Measurements from ENCODE around the gene RBCK1.

Gene RBCK1

DNA sequence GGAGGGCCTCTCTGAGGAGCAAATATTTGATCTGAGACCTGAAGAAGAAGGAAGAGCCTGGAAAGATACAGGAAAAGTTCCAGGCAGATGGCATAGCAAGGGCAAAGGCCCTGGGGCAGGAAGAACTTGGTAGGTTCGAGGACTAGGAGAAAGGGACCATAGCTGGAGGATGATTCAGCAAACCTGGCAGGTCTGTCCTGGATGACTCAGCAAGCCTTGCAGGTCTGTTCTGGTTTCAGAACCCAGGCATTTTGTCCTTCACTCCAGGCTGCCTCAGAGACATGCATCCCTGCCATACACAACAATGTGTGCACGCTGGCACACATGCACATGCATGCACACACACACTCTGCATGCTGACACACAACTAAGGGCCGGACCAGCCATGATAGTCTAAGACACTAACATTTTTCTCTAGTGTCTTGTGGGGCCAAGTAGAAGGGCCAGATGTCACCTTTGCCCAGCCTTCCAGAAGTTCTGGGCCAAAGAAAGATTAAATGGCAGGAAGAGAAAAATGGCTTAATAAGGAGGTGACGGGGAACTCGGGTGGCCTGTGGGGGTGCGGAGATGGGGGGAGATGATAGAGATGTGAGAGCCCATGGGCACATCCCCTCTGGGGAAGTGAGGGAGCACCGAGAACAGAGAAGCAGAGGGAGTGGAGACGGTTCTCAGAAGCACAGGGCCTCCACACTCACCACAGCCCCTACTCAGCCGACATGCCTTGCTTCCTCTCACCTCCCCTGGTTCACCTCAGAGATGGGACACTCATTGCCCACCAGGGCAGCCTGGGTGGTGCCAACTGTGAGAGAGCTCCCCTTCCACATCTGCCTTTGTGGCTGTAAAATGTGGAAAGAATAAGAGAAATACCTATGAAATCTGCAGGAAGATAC lies 42.9 kb upstream of the RBCK1 start:
- DNase-seq (ENCODE audit: extremely low read depth, low read depth): no peak
- H3K4me3 ChIP-seq (replicated peaks; ENCODE audit: low read depth, low read length): no peak overlapping the region
- TF ChIP-seq, protein P1, sequence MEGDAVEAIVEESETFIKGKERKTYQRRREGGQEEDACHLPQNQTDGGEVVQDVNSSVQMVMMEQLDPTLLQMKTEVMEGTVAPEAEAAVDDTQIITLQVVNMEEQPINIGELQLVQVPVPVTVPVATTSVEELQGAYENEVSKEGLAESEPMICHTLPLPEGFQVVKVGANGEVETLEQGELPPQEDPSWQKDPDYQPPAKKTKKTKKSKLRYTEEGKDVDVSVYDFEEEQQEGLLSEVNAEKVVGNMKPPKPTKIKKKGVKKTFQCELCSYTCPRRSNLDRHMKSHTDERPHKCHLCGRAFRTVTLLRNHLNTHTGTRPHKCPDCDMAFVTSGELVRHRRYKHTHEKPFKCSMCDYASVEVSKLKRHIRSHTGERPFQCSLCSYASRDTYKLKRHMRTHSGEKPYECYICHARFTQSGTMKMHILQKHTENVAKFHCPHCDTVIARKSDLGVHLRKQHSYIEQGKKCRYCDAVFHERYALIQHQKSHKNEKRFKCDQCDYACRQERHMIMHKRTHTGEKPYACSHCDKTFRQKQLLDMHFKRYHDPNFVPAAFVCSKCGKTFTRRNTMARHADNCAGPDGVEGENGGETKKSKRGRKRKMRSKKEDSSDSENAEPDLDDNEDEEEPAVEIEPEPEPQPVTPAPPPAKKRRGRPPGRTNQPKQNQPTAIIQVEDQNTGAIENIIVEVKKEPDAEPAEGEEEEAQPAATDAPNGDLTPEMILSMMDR (IDR thresholded peaks at IDR 0.05; ENCODE audit: low read depth, low read length, missing control alignments): no peak

DNA sequence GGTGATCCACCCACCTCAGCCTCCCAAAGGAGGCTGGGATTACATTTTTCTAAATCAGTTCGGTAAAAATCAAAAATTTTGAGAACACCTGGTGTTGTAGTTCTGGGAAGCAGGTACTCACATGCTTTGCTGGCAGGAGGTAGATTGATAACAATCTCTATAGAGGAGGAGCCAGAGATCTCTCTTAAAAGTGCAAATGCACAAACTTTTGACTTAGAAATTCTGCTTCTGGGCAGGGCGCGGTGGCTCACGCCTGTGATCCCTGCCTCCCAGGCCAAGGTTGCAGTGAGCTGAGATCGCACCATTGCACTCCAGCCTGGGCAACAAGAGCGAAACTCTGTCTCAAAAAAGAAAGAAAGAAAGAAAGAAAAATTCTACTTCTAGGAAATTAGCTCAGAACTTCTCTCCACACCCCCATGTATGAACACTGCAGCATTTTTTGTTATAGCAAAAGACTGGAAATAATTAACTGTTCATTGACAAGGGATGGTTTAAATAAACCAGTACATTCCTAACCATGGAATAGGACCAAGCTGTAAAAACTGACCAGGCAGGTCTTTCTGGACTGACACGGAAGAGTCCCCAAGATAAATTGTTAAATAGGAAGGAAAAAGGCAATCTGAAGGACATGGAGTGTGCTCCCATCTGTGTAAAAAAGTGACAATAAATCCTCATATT lies 41.9 kb upstream of the RBCK1 start:
- TF ChIP-seq, protein P1 (IDR thresholded peaks at IDR 0.05; ENCODE audit: low read depth, low read length, missing control alignments): no peak
- DNase-seq (ENCODE audit: extremely low read depth, low read depth): no peak
- H3K4me3 ChIP-seq (replicated peaks; ENCODE audit: low read depth, low read length): no peak overlapping the region

DNA sequence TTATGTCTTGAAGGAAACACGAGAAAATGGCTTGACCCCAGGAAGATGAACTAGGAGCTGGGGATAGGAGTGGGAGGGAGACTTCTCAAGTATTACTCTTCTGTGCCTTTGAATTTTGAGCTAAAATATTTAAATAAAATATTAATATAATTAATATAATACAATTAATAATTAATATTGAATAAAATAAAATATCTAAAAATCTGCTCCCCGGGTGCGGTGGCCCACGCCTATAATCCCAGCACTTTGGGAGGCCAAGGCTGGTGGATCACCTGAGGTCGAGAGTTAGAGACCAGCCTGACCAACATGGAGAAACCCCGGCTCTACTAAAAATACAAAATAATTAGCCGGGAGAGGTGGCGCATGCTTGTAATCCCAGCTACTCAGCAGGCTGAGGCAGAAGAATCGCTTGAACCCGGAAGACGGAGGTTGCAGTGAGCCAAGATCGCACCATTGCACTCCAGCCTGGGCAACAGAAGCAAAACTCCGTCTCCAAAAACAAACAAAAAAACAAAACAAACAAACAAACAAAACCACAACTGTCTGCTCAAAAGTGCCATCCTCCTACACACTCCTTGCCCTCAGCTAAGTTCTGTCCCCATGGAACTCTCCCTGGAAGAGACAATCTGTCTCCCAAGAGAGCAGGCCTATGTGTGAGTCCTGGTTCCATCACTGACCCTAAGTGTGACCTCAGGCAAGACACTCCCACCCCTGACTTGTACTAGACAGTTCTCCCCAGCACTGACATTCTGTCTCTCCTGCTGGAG lies 41.2 kb upstream of the RBCK1 start:
- H3K4me3 ChIP-seq (replicated peaks; ENCODE audit: low read depth, low read length): no peak overlapping the region
- no peak for DNase-seq (ENCODE audit: extremely low read depth, low read depth)
- TF ChIP-seq, protein P1 (IDR thresholded peaks at IDR 0.05; ENCODE audit: low read depth, low read length, missing control alignments): no peak

DNA sequence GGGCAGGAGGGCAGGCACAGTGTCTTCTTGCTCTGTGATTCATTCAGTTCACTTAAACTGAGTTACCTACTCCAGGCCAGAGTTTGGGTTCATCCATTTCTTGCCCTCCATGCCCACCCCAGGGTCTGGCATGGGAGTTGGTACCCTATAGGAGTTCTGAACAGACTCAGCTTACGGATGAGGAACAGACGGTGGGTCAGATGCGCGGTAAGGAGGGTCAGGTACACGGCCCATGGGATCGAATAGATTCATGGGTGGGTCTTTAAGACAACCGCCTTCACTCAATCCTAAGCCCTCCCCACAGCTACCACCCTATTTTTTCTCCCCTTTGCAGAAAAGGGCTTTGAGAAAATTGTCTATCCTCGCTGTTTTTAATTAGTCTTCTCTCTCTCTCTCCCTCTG lies 40.6 kb upstream of the RBCK1 start:
- TF ChIP-seq, protein P1 (IDR thresholded peaks at IDR 0.05; ENCODE audit: low read depth, low read length, missing control alignments): no peak
- DNase-seq (ENCODE audit: extremely low read depth, low read depth): no peak
- no peak overlapping the region for H3K4me3 ChIP-seq (replicated peaks; ENCODE audit: low read depth, low read length)

DNA sequence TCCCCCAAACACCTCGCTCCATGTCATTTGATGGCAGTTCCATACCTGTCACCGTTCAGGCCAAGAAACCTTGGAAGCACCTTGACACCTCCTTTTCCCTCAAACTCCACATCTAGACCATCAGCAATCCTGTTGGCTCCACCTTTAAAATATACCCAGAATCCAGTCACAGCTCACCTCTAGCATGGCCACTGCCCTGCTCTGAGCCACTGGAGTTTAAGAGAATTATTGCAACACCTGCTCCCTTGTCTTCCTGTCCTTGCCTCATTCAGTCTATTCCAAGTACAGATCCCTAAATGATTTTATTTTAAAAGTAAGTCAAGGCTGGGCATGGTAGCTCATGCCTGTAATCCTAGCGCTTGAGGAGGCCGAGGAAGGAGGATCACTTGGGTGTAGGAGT lies 39.2 kb upstream of the RBCK1 start:
- DNase-seq (ENCODE audit: extremely low read depth, low read depth): no peak
- TF ChIP-seq, protein P1 (IDR thresholded peaks at IDR 0.05; ENCODE audit: low read depth, low read length, missing control alignments): no peak

DNA sequence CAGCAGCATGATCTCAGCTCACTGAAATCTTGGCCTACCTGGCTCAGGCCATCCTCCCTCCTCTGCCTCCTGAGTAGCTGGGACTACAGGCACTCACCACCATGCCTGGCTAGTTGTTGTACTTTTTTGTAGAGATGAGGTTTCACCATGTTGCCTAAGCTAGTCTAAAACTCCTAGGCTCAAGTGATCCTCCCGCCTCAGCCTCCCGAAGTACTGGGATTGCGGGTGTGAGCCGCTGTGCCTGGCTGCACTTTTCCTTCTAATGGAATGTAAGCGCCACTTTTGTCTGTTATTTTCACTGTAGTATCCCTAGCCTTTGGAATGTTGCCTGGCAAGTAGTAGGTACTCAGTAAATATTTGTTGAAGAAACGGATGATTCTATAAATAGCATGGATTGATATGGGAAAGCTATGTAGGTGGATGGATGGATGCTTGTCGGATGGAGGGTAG lies 37.9 kb upstream of the RBCK1 start:
- H3K4me3 ChIP-seq (replicated peaks; ENCODE audit: low read depth, low read length): no peak overlapping the region
- DNase-seq (ENCODE audit: extremely low read depth, low read depth): no peak
- TF ChIP-seq, protein P1 (IDR thresholded peaks at IDR 0.05; ENCODE audit: low read depth, low read length, missing control alignments): no peak

More for the DNA sequence above, 39.2 kb upstream of the RBCK1 start:
- H3K4me3 ChIP-seq (replicated peaks; ENCODE audit: low read depth, low read length): no peak overlapping the region

Measured in HFF-Myc (cell line).